Suprapubic skin (tissue), 3 donors: ENCODE measurements around the gene PMEPA1.

ENCODE experiments used
- CTCF ChIP-seq, 2 donors: fragments of 200-600 bp in 1 of 2; fragments of 450-650 bp in 1 of 2; sonication (generic) in 1 of 2; IDR thresholded peaks; one replicate each; pipeline ENCODE4 v1.5.1; 2016 to 2019; ENCODE audit warnings: antibody characterized with exemption in 2 of 2, mild to moderate bottlenecking in 1 of 2, moderate library complexity in 1 of 2
- EP300 ChIP-seq: sonication (generic); formaldehyde crosslinking; IDR thresholded peaks from one replicate; pipeline ENCODE4 v1.6.1; 2017; ENCODE audit warnings: antibody characterized with exemption

DNA sequence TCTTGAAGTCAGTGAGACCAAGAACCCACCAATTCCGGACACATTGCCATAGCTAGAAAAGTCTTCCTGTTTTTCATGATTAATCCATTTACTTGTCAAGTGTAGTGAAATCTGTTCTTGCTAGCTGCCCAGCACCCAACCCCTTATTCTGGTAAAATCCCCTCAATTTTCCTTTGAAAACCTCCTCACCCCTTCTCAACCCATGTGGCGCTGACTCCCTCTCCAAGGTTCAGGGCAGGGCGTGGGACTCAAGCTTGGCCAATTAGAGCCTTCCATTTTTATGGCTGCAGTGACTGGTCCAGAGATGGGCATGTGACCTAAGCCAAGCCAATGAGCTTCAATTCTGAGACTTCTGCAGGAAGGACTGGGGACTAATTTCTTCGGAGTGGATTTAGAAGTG lies 79.8 kb downstream of the PMEPA1 start:
- TF ChIP-seq EP300 (no peak), CTCF (IDR thresholded peaks at IDR 0.05) (no peak)
